Measurements from ENCODE around the gene ERBIN. TPM values are rescaled to one million over a fixed set of nuclear protein-coding genes. Genes with fewer than 3 reads are reported as not detected.

Gene ERBIN
- total and polyA plus RNA-seq, 2 experiments from 2014 or later, result 15.6 to 26.4 TPM

DNA sequence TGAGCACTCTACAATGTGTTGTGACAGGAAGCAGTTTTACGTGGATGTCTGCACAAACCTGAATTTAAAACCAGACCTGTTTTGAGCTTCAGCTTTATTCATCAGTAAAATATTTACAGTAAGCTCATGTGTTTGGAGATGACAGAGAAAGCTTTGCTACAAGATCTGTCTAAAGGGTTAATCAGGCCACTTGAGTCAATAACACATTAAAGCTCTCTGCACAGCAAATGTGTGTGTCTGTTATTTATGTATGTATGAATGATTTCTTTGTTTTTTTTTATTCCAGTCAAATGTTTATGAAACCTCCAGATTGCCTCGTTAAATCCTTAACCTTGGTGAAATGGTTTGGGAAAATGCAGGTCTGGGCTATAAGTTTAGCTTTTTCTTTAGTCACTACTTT lies 140.5 kb downstream of the ERBIN start:
- no peak overlapping the region for H3K27ac ChIP-seq (ENCODE audit: low read depth)

More for the DNA sequence above, 140.5 kb downstream of the ERBIN start:
- DNase-seq (ENCODE audit: low spot score), result no peak
- Mint-ChIP-seq H3K9me3 (peaks cover 19% of the 10 kb centered on the region), H3K27ac (no peak overlapping the region), H3K36me3 (ENCODE audit: low read depth) (peaks cover 32% of the 10 kb centered on the region), H3K27me3 (ENCODE audit: insufficient read depth, low read depth, poor library complexity) (no peaks in the 10 kb centered on the region), H3K4me1 (no peaks in the 10 kb centered on the region), H3K4me3 (no peak overlapping the region)
- H3F3A ChIP-seq (replicated peaks; ENCODE audit: low read depth), result no peaks in the 10 kb centered on the region
- no peaks in the 10 kb centered on the region for H3K9me2 ChIP-seq (ENCODE audit: insufficient read depth)
- peaks cover 33% of the 10 kb centered on the region for H3K79me2 ChIP-seq (replicated peaks; ENCODE audit: insufficient read depth)
- H3K36me3 ChIP-seq (ENCODE audit: insufficient read depth), result no peaks in the 10 kb centered on the region
- 0 out of 2 replicates have a peak, but pooled peaks cover 3% of the 10 kb centered on the region for H4K20me1 ChIP-seq (replicated peaks; ENCODE audit: insufficient read depth)
- H3K27me3 ChIP-seq (ENCODE audit: insufficient read depth), result no peaks in the 10 kb centered on the region
- no peak for ATAC-seq
- H3K4me3 ChIP-seq, result no peak overlapping the region
- no peaks in the 10 kb centered on the region for H3K4me1 ChIP-seq (ENCODE audit: insufficient read depth)
- TF ChIP-seq, protein P1, sequence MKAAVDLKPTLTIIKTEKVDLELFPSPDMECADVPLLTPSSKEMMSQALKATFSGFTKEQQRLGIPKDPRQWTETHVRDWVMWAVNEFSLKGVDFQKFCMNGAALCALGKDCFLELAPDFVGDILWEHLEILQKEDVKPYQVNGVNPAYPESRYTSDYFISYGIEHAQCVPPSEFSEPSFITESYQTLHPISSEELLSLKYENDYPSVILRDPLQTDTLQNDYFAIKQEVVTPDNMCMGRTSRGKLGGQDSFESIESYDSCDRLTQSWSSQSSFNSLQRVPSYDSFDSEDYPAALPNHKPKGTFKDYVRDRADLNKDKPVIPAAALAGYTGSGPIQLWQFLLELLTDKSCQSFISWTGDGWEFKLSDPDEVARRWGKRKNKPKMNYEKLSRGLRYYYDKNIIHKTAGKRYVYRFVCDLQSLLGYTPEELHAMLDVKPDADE (IDR thresholded peaks at IDR 0.05), result no peak
- TF ChIP-seq POLR2AphosphoS5 (IDR thresholded peaks at IDR 0.05; ENCODE audit: low read depth), result no peak
- TF ChIP-seq CREB1 (CRISPR knock-in tag; IDR thresholded peaks at IDR 0.05; ENCODE audit: low read depth), result no peak
- TF ChIP-seq, protein P2, sequence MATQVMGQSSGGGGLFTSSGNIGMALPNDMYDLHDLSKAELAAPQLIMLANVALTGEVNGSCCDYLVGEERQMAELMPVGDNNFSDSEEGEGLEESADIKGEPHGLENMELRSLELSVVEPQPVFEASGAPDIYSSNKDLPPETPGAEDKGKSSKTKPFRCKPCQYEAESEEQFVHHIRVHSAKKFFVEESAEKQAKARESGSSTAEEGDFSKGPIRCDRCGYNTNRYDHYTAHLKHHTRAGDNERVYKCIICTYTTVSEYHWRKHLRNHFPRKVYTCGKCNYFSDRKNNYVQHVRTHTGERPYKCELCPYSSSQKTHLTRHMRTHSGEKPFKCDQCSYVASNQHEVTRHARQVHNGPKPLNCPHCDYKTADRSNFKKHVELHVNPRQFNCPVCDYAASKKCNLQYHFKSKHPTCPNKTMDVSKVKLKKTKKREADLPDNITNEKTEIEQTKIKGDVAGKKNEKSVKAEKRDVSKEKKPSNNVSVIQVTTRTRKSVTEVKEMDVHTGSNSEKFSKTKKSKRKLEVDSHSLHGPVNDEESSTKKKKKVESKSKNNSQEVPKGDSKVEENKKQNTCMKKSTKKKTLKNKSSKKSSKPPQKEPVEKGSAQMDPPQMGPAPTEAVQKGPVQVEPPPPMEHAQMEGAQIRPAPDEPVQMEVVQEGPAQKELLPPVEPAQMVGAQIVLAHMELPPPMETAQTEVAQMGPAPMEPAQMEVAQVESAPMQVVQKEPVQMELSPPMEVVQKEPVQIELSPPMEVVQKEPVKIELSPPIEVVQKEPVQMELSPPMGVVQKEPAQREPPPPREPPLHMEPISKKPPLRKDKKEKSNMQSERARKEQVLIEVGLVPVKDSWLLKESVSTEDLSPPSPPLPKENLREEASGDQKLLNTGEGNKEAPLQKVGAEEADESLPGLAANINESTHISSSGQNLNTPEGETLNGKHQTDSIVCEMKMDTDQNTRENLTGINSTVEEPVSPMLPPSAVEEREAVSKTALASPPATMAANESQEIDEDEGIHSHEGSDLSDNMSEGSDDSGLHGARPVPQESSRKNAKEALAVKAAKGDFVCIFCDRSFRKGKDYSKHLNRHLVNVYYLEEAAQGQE (IDR thresholded peaks at IDR 0.05; ENCODE audit: unreplicated experiment), result no peak
- no peak for TF ChIP-seq EZH2phosphoT487 (IDR thresholded peaks at IDR 0.05; ENCODE audit: unreplicated experiment)
- no peak for TF ChIP-seq ZNF114 (CRISPR knock-in tag; IDR thresholded peaks at IDR 0.05)
- TF ChIP-seq ZNF331 (CRISPR knock-in tag; IDR thresholded peaks at IDR 0.05; ENCODE audit: low read depth), result no peak
- no peak for TF ChIP-seq NANOG (IDR thresholded peaks at IDR 0.05; ENCODE audit: borderline replicate concordance)
- TF ChIP-seq, protein P3, sequence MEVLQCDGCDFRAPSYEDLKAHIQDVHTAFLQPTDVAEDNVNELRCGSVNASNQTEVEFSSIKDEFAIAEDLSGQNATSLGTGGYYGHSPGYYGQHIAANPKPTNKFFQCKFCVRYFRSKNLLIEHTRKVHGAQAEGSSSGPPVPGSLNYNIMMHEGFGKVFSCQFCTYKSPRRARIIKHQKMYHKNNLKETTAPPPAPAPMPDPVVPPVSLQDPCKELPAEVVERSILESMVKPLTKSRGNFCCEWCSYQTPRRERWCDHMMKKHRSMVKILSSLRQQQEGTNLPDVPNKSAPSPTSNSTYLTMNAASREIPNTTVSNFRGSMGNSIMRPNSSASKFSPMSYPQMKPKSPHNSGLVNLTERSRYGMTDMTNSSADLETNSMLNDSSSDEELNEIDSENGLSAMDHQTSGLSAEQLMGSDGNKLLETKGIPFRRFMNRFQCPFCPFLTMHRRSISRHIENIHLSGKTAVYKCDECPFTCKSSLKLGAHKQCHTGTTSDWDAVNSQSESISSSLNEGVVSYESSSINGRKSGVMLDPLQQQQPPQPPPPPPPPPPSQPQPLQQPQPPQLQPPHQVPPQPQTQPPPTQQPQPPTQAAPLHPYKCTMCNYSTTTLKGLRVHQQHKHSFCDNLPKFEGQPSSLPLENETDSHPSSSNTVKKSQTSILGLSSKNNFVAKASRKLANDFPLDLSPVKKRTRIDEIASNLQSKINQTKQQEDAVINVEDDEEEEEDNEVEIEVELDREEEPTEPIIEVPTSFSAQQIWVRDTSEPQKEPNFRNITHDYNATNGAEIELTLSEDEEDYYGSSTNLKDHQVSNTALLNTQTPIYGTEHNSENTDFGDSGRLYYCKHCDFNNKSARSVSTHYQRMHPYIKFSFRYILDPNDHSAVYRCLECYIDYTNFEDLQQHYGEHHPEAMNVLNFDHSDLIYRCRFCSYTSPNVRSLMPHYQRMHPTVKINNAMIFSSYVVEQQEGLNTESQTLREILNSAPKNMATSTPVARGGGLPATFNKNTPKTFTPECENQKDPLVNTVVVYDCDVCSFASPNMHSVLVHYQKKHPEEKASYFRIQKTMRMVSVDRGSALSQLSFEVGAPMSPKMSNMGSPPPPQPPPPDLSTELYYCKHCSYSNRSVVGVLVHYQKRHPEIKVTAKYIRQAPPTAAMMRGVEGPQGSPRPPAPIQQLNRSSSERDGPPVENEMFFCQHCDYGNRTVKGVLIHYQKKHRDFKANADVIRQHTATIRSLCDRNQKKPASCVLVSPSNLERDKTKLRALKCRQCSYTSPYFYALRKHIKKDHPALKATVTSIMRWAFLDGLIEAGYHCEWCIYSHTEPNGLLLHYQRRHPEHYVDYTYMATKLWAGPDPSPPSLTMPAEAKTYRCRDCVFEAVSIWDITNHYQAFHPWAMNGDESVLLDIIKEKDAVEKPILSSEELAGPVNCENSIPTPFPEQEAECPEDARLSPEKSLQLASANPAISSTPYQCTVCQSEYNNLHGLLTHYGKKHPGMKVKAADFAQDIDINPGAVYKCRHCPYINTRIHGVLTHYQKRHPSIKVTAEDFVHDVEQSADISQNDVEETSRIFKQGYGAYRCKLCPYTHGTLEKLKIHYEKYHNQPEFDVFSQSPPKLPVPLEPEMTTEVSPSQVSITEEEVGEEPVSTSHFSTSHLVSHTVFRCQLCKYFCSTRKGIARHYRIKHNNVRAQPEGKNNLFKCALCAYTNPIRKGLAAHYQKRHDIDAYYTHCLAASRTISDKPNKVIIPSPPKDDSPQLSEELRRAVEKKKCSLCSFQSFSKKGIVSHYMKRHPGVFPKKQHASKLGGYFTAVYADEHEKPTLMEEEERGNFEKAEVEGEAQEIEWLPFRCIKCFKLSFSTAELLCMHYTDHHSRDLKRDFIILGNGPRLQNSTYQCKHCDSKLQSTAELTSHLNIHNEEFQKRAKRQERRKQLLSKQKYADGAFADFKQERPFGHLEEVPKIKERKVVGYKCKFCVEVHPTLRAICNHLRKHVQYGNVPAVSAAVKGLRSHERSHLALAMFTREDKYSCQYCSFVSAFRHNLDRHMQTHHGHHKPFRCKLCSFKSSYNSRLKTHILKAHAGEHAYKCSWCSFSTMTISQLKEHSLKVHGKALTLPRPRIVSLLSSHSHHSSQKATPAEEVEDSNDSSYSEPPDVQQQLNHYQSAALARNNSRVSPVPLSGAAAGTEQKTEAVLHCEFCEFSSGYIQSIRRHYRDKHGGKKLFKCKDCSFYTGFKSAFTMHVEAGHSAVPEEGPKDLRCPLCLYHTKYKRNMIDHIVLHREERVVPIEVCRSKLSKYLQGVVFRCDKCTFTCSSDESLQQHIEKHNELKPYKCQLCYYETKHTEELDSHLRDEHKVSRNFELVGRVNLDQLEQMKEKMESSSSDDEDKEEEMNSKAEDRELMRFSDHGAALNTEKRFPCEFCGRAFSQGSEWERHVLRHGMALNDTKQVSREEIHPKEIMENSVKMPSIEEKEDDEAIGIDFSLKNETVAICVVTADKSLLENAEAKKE (CRISPR knock-in tag; IDR thresholded peaks at IDR 0.05), result no peak
- no peak for TF ChIP-seq EZH2 (IDR thresholded peaks at IDR 0.05; ENCODE audit: low read depth, unreplicated experiment)
- TF ChIP-seq, protein P4, sequence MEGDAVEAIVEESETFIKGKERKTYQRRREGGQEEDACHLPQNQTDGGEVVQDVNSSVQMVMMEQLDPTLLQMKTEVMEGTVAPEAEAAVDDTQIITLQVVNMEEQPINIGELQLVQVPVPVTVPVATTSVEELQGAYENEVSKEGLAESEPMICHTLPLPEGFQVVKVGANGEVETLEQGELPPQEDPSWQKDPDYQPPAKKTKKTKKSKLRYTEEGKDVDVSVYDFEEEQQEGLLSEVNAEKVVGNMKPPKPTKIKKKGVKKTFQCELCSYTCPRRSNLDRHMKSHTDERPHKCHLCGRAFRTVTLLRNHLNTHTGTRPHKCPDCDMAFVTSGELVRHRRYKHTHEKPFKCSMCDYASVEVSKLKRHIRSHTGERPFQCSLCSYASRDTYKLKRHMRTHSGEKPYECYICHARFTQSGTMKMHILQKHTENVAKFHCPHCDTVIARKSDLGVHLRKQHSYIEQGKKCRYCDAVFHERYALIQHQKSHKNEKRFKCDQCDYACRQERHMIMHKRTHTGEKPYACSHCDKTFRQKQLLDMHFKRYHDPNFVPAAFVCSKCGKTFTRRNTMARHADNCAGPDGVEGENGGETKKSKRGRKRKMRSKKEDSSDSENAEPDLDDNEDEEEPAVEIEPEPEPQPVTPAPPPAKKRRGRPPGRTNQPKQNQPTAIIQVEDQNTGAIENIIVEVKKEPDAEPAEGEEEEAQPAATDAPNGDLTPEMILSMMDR (conservative IDR thresholded peaks at IDR 0.05; ENCODE audit: low read depth in 2 of 2), result no peak
- no peak for TF ChIP-seq JUNB (IDR thresholded peaks at IDR 0.05; ENCODE audit: unreplicated experiment)
- TF ChIP-seq STAT1 (IDR thresholded peaks at IDR 0.05; ENCODE audit: unreplicated experiment), result no peak
- no peak overlapping the region for H2AFZ ChIP-seq
- no peak overlapping the region for H3K4me2 ChIP-seq
